ENCODE data around the gene CERK.

GRCh38 chr22:46749682-46750529 lies 11.9 kb upstream of the CERK start:
- no peak for TF ChIP-seq CTCF (IDR thresholded peaks at IDR 0.05)
- TF ChIP-seq TEAD4 (IDR thresholded peaks at IDR 0.05; ENCODE audit: borderline replicate concordance, insufficient read depth): no peak
- no peak for TF ChIP-seq RFX5 (IDR thresholded peaks at IDR 0.05; ENCODE audit: low read length)
- TF ChIP-seq MXI1 (IDR thresholded peaks at IDR 0.05; ENCODE audit: low read depth, low read length): no peak
- no peak for TF ChIP-seq RAD21 (IDR thresholded peaks at IDR 0.05; ENCODE audit: low read length)
- no peak for TF ChIP-seq POLR2AphosphoS5 (IDR thresholded peaks at IDR 0.05; ENCODE audit: low read depth, low read length)
